ENCODE measurements around the gene TMEM163.
"Not testable (repeated sequence)": the region's sequence is repeated elsewhere in the genome, so short reads cannot be mapped to it uniquely, and the experiment has no call there.

DNA sequence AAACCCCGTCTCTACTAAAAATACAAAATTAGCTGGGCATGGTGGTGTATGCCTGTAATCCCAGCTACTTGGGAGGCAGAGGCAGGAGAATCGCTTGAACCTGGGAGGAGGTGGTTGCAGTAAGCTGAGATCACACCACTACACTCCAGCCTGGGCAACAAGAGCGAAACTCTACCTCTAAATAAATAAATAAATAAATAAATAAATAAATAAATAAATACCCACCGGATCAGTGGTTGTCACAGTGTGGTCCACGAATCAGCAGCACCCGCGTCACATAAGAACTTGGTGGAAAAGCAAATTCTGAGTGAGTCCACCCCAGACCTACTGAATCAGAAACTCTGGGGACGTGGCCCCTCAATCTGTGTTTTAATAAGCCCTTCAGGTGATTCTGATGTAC, 211.6 kb downstream of the TMEM163 start:
- not testable (repeated sequence) for TF ChIP-seq POLR2A (IDR thresholded peaks at IDR 0.05; ENCODE audit: low read depth, low read length); PAX5 (IDR thresholded peaks at IDR 0.05; ENCODE audit: insufficient read depth, low read length, severe bottlenecking)
